Glomerular endothelial cell (primary cell): Measurements from ENCODE around the gene S100A16. TPM values are rescaled to one million over a fixed set of nuclear protein-coding genes. Genes with fewer than 3 reads are reported as not detected.

ENCODE experiments used
- DNase-seq: peaks from one replicate; pipeline ENCODE4 v3.0.0-alpha.2; 2011; ENCODE audit warnings: low read depth, low spot score; ENCODE audit errors: extremely low read depth
- total RNA-seq: library from RNA; depleted of rRNA; stranded (reverse); fragments of >200 nt; gene quantifications from 2 replicates; pipeline ENCODE4 v1.2.3, GENCODE V29; 2015

The S100A16 gene
- total RNA-seq, 1 donor from 2014 or later, result 582 TPM

- DNase-seq, result no peak
These were observed 25.3 kb upstream of the S100A16 start for GRCh38 chr1:153638261-153638660.

DNA sequence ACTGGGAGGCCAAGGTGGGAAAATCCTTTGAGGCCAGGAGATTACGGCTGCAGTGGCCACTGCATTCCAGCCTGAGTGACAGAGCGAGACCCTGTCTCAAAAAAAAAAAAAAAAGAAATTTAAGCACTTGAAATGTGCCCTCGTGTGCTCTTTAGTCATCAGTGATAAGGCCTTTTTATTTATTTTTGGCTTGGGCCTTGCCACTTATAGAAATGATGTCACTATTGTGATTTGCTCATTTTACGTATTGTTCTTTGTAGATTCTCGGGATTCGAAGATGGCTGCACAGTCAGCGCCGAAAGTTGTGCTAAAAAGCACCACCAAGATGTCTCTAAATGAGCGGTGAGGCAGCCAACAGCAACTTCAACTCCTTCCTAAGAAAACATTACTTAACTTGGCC is 23.4 kb upstream of the S100A16 start:
- no peak for DNase-seq

DNA sequence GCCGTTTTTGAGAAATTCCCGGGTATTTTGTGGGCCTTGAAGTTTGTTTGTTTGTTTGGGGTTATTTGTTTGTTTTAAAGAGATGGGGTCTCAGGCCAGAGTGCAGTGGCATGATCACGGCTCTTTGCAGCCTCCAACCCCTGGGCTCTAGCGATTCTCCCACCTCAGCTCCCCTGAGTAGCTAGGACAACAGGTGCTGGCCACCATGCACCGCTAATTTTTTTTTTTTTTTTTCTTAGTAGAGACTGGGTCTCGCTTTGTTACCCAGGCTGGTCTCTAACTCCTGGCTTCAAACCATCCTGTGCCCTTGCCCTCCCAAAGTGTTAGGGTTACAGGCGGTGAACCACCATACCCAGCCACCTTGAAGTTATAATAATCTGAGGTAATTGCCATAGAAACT is 22.9 kb upstream of the S100A16 start:
- DNase-seq, result no peak

- peak; percentile 95 for DNase-seq
These were observed 21.1 kb upstream of the S100A16 start, which contains the start of gene CHTOP for GRCh38 chr1:153633754-153634665. Gene CHTOP, plus strand, starts transcription at chr1:153634066. Its CDS starts 2,523 bp downstream, at chr1:153636589.

DNA sequence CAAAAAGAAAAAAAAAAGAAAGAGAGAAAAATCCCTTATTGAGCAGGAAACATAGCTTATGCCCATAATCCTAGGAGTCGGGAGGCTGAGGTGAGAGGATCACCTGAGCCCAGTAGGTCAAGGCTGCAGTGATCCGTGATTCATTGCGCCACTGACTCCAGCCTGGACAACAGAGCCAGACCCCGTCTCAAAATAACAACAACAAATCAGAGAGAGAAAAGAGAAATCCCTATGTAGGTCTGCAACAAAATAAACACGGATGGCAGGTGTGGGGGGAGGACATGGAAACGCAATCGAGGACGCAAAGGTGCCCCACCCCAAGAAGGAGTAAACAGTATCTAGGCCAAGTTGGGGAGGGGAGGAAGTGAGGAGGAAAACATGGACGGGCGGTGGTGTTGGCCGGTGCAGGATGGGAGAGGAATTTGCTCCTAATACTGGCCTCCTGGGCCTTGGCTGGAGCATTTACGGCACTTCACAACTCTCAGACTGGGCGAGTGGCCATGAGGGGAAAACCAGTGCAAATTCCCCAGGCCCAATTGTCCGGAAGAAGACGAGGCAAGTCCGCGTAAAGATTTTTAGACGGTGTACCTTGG is 20.3 kb upstream of the S100A16 start:
- DNase-seq, result no peak

DNA sequence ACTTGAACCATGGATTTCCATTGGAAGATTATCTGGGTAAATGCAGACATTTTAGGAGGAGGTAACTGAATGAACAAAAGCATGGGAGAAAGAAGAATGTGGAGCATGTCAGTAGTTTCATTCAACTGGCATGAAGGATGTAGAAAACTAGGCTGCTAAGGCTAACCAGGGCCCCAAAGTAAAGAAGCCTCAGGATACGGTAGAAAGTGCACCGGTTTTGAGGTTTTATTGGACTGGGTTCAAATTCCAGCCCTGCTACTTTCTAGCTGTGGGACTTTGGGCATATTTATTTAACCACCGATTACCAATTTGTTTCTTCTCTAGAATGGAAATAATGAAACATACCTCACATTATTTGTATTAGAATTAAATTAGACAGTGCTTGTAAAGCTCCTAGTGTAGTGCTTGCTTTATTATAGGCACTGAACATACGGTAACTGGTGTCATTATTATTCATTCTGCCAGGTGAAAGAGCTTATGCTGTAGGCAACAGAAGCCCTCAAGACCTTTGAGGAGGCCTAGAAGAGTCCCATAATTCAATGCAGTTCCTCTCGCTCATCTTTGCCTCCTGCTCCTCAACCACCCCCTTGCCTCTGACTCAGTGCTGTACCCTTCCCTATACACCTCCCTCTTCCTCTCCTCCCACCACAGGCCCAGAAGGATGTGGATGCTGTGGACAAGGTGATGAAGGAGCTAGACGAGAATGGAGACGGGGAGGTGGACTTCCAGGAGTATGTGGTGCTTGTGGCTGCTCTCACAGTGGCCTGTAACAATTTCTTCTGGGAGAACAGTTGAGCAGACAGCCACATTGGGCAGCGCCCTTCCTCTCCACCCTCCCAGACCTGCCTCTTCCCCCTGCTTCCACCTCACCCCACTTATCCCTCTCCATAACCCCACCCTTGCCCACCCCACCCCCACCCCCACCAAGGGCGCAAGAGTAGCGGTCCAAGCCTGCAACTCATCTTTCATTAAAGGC is 18.4 kb upstream of the S100A16 start:
- no peak for DNase-seq

DNA sequence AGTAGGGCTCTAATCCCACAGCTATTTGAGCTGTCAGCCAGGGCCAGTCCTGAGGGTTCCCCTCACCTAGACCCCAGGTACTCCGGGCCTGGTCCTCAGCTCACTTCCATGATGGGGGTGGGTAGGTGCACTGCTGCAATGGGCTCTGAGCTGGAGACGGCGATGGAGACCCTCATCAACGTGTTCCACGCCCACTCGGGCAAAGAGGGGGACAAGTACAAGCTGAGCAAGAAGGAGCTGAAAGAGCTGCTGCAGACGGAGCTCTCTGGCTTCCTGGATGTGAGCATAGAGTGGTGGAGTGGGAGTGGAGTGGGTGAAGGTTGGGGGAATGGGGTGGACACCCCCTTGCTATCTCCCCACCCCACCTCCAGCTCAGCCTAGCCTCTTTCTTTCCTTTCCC is 17.4 kb upstream of the S100A16 start:
- DNase-seq, result no peak

DNA sequence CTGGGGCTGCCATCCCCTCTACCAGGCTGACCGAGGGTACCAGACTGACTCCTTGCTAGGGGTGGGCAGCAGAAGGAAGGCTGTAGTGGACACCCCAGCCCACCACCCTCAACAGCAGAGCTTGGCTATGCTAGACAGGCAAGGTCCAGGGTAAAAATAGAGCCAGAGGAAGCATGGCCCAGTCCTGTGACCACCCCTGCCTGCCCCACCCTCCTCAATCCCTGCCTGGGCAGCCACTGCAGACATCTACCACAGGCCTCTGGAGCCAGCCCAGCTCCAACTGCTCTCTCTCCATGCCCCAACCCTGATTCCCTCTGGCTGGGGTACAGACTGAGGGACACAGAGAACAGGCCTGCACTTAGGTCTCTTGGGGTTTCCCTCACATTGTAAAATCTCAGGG is 17.0 kb upstream of the S100A16 start:
- DNase-seq, result no peak

DNA sequence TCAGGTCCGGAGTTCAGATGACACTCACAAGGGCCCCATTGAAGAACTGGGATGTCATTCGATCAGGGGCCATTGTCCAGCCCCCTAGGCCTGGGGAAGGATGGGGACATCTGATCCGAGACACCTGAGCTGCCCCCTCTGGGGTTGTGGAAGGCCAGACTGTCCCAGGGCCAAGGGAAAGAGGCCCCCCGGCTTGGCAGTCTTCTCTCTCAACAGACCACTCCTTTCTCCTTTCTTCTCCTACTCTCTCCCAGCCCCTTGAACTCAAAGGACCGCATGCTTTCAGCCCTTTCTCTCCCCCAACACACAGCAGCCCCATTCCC is 16.4 kb upstream of the S100A16 start:
- no peak for DNase-seq

- no peak for DNase-seq
These were observed 15.9 kb upstream of the S100A16 start for GRCh38 chr1:153628638-153629342.

- DNase-seq, result no peak
These were observed 15.0 kb upstream of the S100A16 start, which contains the start of gene S100A1 for GRCh38 chr1:153627715-153628626. Gene S100A1, plus strand, starts transcription at chr1:153628434. Its CDS starts 2,088 bp downstream, at chr1:153630522.

GRCh38 chr1:153626904-153627714 is 14.2 kb upstream of the S100A16 start, which contains the start of gene S100A13:
Gene S100A13, minus strand, starts transcription at chr1:153627505. Its CDS starts 1,033 bp downstream, at chr1:153626472.
- peak; percentile 67 for DNase-seq

DNA sequence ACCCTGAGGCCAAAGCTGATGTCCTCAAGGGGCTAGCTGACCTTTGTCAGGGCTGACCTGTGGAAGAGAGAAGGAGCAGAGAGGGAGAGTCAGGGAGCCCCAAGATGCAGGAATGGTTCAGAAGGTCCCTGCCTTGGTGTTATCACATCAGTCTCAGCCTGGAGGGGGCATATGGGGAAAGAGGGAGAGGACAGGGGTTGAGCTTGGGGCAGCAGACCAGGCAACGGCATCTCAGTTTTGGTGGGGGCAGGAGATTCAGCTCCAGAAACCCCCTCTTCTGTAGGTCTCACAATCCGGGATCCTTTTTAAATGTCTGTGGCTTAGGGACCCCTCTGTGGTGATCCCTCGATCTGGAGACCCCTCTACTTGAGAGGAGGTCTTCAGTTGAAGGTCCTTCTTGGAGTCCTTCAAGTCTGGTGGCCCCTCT is 13.6 kb upstream of the S100A16 start:
- no peak for DNase-seq

DNA sequence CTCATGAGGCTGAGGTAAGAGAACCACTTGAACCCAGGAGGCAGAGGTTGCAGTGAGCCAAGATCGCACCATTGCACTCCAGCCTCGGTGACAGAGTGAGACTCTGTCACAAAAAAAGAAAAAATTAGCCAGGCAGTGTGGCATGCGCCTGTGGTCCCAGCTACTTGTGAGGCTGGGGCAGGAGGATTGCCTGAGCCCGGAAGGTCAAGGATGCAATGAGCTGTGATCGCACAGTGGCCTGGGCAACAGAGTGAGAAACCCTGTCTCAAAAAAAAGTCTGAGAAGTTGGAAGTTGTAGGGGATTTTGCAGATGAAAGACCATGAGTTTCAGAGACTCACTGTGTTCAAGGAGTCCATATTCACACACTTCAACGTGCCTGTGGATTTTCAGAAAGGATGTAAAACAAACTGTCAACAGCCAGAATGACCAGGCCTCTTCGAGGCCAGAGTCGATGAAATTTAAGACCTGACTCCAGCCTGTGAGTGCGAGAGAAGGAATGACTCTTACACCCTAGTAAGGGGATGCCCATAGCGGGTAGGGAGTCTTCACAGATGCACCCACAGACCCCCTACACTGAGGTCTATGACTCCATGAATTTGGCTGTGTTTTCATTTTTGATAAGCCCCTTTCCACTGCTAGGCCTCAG is 12.2 kb upstream of the S100A16 start:
- DNase-seq, result no peak

GRCh38 chr1:153623101-153623500 is 10.2 kb upstream of the S100A16 start:
- DNase-seq, result no peak

- DNase-seq, result no peak
These were observed 6.2 kb upstream of the S100A16 start for GRCh38 chr1:153619171-153619570.

DNA sequence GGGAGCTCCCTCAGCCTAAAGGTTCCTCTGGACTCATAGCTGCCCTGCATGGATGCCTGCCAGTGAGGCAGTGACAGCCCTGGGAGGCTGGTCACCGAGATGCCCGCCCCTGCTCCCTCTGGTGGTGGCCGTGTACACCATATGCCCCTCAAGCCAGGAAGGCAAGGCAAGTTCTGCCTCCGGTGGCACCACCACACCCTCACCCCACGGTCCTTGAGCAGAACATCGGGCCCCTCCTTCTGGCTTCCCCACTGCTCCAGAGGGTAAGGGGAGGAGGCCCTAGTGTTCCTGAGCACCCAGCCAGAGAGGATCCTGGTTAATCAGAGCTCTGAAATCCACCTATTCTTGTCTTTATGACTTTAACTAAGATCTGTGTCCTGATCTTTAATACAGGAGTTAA is 4.7 kb upstream of the S100A16 start:
- no peak for DNase-seq

DNA sequence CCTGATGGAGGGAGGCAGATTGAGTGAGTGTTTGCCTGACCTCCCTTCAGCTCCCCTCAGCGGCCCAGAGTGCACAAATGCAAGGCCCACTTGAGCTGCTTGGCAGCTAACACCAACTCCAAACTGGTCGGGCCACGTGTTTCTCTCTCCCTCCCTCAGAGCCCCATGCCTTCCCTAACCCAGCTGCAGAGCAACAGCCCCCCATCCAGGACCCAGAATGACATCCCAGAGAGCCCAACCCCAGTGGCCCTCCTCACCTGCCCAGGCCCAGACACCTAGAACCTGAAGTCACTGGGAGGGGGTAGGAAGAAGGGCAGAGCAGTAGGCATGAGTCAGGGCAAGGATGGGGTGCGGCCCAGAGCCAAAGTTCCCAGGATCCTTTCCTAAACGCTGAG is 4.0 kb upstream of the S100A16 start:
- no peak for DNase-seq
